Measurements from ENCODE around the gene MAT2B. TPM values are rescaled to one million over a fixed set of nuclear protein-coding genes. Genes with fewer than 3 reads are reported as not detected.
A peak's percentile ranks its signal among the peaks of the same experiment; 100 is the strongest.

The MAT2B gene
- total and polyA plus RNA-seq, 9 of the 15 experiments (the other 6 are each of a cell fraction or from before 2014, with no cell fraction given) = 32.0 to 57.7 (median 43.6) TPM

GRCh38 chr5:163459819-163460561, 45.4 kb upstream of the MAT2B start, which contains the start of gene NUDCD2:
TSS of gene NUDCD2 (minus strand) at chr5:163460102. CDS start at chr5:163460050, 52 bp downstream.
- ChIA-PET POLR2A (interaction anchor here (0.6 to 6.9 kb wide), 18 partner anchors 10 to 901 kb away, joined by 3 to 126 read pairs (median 4); partner anchors contain the start of genes CCNG1 and MAT2B), CTCF (ENCODE audit: low intra/inter-chr PET ratio) (no interaction called here)
- peaks cover 91% of the 10 kb centered on the region for H3K79me2 ChIP-seq (ENCODE audit: control insufficient read depth, insufficient read depth, low read length)
- BruUV-seq (replicated peaks) = no TSS peak
- 2% methylated on average over 29 of the region's 59 CpGs for WGBS (ENCODE audit: insufficient coverage, low coverage, missing lambda C conversion rate)
- H3K36me3 ChIP-seq (ENCODE audit: control insufficient read depth, insufficient read depth, low read length) = peaks cover 34% of the 10 kb centered on the region
- peak within 1 kb of the TSS; percentile 94 for H3K4me2 ChIP-seq (ENCODE audit: insufficient read depth, low read length)
- no peaks in the 10 kb centered on the region for H4K20me1 ChIP-seq (replicated peaks; ENCODE audit: control insufficient read depth, insufficient read depth, low read length)
- FAIRE-seq (peak; percentile 98), ATAC-seq (peak; percentile 79), DNase-seq (ENCODE audit: extremely low read depth in 1 of 4, low spot score in 3 of 4) (peak; percentile 82 to 97 (median 90))
- intact Hi-C loops (cut with micrococcal nuclease) (loop anchor here (1.0 kb wide), 2 partner anchors 23 to 45 kb away; partner anchors contain the start of genes CCNG1 and MAT2B), in situ Hi-C loops (cut with MboI) (no loop called here)
- H3K4me1 ChIP-seq (replicated peaks in 1 of 2; ENCODE audit: control insufficient read depth in 2 of 2, insufficient read depth in 2 of 2, low read length in 2 of 2) = peaks cover 8 to 9% of the 10 kb centered on the region in 2 experiments; a peak in 4 of 5 replicates
- peak within 1 kb of the TSS; percentile 70 for H3K4me3 ChIP-seq
- no peaks in the 10 kb centered on the region for H3K9me3 ChIP-seq (replicated peaks; ENCODE audit: control insufficient read depth, insufficient read depth, low read depth, low read length)
- peak within 1 kb of the TSS; percentile 100 for H3K27ac ChIP-seq (ENCODE audit: extremely low read depth, low read depth, low read length)
- H2AFZ ChIP-seq (ENCODE audit: low read depth, low read length) = peak within 1 kb of the TSS; percentile 99
- H3K27me3 ChIP-seq (ENCODE audit: control insufficient read depth in 2 of 2, insufficient read depth in 2 of 2, low read length in 2 of 2) = no peaks in the 10 kb centered on the region
- peak within 1 kb of the TSS; percentile 98 to 99 for H3K9ac ChIP-seq (ENCODE audit: insufficient read depth in 1 of 2, low read depth in 2 of 2, low read length in 2 of 2)
- H3K9me1 ChIP-seq (ENCODE audit: control insufficient read depth, insufficient read depth, low read length) = no peaks in the 10 kb centered on the region
- TF ChIP-seq ZNF695 (CRISPR knock-in tag; IDR thresholded peaks at IDR 0.05) (no peak), PRDM10 (IDR thresholded peaks at IDR 0.05; ENCODE audit: partially characterized antibody) (peak; percentile 10), RB1 (IDR thresholded peaks at IDR 0.05; ENCODE audit: low read depth) (peak; percentile 73), CBX3 (IDR thresholded peaks at IDR 0.05; ENCODE audit: borderline replicate concordance in 1 of 2, low read length in 2 of 2) (peak in 1 of 2 experiments; percentile 60; a peak in 1 of 3 replicates), NFIC (IDR thresholded peaks at IDR 0.05) (peak; percentile 50; the same call in 1 of the 2 replicates), MTA3 (IDR thresholded peaks at IDR 0.05; ENCODE audit: borderline replicate concordance) (peak; percentile 77; the same call in 1 of the 2 replicates), YY1 (IDR thresholded peaks at IDR 0.05; ENCODE audit: borderline replicate concordance in 1 of 3, control insufficient read depth in 1 of 3, extremely low read depth in 1 of 3, insufficient read depth in 3 of 3, insufficient read length in 1 of 3, insufficient replicate concordance in 2 of 3, low read depth in 1 of 3, low read length in 2 of 3) (peak in 1 of 3 experiments; percentile 75), CTCF (IDR thresholded peaks at IDR 0.05 in 2 of 3, conservative IDR thresholded peaks at IDR 0.05 in 1 of 3; ENCODE audit: insufficient read depth in 2 of 3, low read depth in 1 of 3, low read length in 3 of 3) (peak in 1 of 3 experiments; percentile 17; a peak in 3 of 6 replicates), SMARCE1 (IDR thresholded peaks at IDR 0.05) (peak; percentile 62; the same call in 1 of the 2 replicates), MEIS2 (IDR thresholded peaks at IDR 0.05; ENCODE audit: partially characterized antibody) (peak; percentile 95), SETDB1 (IDR thresholded peaks at IDR 0.05; ENCODE audit: low read length) (no peak), TCF15 (CRISPR knock-in tag; IDR thresholded peaks at IDR 0.05) (no peak), ZFP1 (CRISPR knock-in tag; IDR thresholded peaks at IDR 0.05) (no peak), ARID1B (IDR thresholded peaks at IDR 0.05) (0 out of 2 replicates have a peak, but pooled peaks have one; percentile 16), PHB (CRISPR knock-in tag; IDR thresholded peaks at IDR 0.05) (peak; percentile 58; the same call in 1 of the 2 replicates)

Data from K562 (cell line).